KMS-11 (cell line): ENCODE data around the gene EPHX1.

Experiments
- H2AFZ ChIP-seq: fragments of 200-600 bp; sonication (generic); 2 replicates; pipeline ENCODE4 v1.6.1; 2016; ENCODE audit warnings: antibody characterized with exemption, mixed run types, low read depth
- H3K27ac ChIP-seq: fragments of 200-600 bp; sonication (generic); 2 replicates; pipeline ENCODE4 v1.6.1; 2016; ENCODE audit warnings: mild to moderate bottlenecking, mixed run types
- H3K27me3 ChIP-seq: fragments of 200-600 bp; sonication (generic); 2 replicates; pipeline ENCODE4 v1.6.1; 2017; ENCODE audit warnings: mild to moderate bottlenecking, low read depth, mixed run types, moderate library complexity; ENCODE audit not compliant: insufficient read depth
- H3K36me3 ChIP-seq: fragments of 200-600 bp; sonication (generic); 2 replicates; pipeline ENCODE4 v1.6.1; 2017; ENCODE audit warnings: mild to moderate bottlenecking, mixed run types; ENCODE audit not compliant: insufficient read depth
- H3K4me1 ChIP-seq: fragments of 200-600 bp; sonication (generic); 2 replicates; pipeline ENCODE4 v1.6.1; 2016; ENCODE audit warnings: mild to moderate bottlenecking, low read depth, mixed run types; ENCODE audit not compliant: poor library complexity, severe bottlenecking
- H3K4me2 ChIP-seq: fragments of 200-600 bp; sonication (generic); 2 replicates; pipeline ENCODE4 v1.7.0; 2016; ENCODE audit warnings: mild to moderate bottlenecking, mixed run types
- H3K4me3 ChIP-seq: fragments of 200-600 bp; sonication (generic); IDR thresholded peaks from 2 replicates; pipeline ENCODE4 v1.6.1; 2017; ENCODE audit warnings: low read depth, low read length, mixed read lengths; ENCODE audit not compliant: insufficient read depth
- H3K79me2 ChIP-seq: fragments of 200-600 bp; sonication (generic); 2 replicates; pipeline ENCODE4 v1.6.1; 2016; ENCODE audit warnings: low read depth, mixed run types; ENCODE audit not compliant: insufficient read depth
- H3K9ac ChIP-seq: fragments of 200-600 bp; sonication (generic); 2 replicates; pipeline ENCODE4 v1.6.1; 2016; ENCODE audit warnings: mild to moderate bottlenecking, mixed run types
- H4K20me1 ChIP-seq: fragments of 200-600 bp; sonication (generic); 2 replicates; pipeline ENCODE4 v1.6.1; 2016; ENCODE audit warnings: mild to moderate bottlenecking, mixed run types; ENCODE audit not compliant: insufficient read depth
- TF ChIP-seq, protein P1 (sequence below): fragments of 200-600 bp; sonication (generic); conservative IDR thresholded peaks from 2 replicates; pipeline ENCODE4 v1.6.1; 2017; ENCODE audit warnings: low read depth, mild to moderate bottlenecking, antibody characterized with exemption, low read length, moderate library complexity, mixed read lengths

The EPHX1 gene

DNA sequence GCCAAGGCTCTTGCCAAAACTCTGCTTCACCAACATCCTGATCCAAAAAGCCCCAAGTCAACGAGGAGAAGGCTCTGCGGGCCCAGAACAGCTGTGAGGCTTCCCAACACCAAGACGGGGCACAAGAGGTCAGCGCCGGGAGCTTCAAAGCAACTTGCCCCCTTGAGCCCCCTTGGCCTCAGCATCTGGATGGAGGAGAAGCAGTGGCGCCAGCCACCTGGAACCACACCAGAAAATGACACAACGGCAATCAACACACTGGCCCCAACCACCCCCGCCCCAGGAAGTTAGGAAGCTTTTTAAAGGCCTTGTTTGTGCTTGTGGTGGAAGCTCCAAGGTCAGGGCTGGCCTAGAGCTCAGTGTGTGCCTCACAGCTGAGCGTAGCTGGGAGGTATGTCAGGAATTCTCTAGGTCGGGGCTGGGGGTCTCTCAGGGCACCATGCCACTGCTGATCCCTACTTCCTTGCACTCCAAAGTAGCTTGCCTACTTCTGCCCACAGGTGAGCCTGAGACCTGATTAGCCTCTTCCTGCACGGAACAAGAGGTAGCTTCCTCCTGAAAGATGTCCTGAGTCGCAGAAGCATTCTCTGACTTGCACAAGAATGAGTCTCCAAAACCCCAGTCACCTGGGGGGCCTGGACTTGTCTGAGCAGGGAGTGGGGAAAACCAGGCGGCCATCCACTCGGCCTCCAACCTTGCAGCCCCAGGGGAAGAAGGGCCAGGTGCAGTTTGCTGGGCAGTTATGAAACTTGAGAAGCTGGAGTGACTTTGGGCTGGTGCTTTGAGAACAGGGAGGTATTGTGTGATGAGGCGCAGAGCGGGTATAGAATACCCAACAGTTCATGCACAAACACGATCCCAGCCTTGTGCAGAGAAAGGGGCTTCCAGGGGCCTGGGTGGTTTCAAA, 42.0 kb upstream of the EPHX1 start:
- TF ChIP-seq, protein P1, sequence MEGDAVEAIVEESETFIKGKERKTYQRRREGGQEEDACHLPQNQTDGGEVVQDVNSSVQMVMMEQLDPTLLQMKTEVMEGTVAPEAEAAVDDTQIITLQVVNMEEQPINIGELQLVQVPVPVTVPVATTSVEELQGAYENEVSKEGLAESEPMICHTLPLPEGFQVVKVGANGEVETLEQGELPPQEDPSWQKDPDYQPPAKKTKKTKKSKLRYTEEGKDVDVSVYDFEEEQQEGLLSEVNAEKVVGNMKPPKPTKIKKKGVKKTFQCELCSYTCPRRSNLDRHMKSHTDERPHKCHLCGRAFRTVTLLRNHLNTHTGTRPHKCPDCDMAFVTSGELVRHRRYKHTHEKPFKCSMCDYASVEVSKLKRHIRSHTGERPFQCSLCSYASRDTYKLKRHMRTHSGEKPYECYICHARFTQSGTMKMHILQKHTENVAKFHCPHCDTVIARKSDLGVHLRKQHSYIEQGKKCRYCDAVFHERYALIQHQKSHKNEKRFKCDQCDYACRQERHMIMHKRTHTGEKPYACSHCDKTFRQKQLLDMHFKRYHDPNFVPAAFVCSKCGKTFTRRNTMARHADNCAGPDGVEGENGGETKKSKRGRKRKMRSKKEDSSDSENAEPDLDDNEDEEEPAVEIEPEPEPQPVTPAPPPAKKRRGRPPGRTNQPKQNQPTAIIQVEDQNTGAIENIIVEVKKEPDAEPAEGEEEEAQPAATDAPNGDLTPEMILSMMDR, result no peak
- peak overlapping the region; percentile 83 for H3K27ac ChIP-seq
- no peaks in the 10 kb centered on the region for H3K27me3 ChIP-seq
- peak overlapping the region; percentile 38; the same call in 1 of the 2 replicates for H3K9ac ChIP-seq
- peak overlapping the region; percentile 64; the same call in 1 of the 2 replicates for H2AFZ ChIP-seq
- H3K4me2 ChIP-seq, result peak overlapping the region; percentile 56
- H3K79me2 ChIP-seq, result no peaks in the 10 kb centered on the region
- H3K36me3 ChIP-seq, result no peaks in the 10 kb centered on the region
- no peaks in the 10 kb centered on the region for H4K20me1 ChIP-seq
- no peak overlapping the region for H3K4me3 ChIP-seq
- H3K4me1 ChIP-seq, result peaks cover 71% of the 10 kb centered on the region

DNA sequence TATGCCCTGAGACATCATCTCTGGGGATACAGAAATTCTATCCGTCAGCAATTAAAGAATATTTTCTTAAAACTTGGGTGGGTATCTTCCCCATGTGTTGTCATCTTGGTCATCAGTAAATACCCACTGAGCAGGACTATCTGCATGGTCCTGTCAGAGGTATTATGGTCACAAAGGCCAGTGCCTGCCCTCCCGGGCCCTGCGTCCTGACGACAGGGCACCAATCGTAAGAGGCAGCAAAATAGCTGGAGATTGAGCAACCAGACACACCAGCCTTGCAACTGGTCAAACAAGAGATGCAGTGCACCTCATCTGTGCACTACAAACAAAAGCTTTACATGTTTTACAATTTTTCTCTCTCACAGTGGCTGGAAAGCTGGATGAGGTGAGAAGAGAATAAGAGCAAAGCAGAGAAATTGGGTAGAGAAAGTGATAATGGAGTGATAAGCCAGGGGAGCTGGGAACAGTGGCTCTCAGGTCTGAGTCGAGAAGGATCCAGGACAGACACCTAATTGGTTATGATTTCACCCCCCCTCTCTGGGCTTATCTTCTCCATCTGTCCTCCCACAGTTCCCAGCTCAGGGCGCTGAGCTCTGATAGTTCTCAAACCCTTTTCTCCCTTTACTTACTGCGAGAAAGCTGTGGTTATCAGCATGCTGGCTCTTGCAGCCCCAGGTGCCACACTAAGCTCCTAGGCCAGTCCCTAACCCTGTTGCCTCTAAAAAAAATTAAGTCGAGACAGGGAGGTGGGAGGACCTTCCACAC, 41.1 kb upstream of the EPHX1 start:
- peak overlapping the region; percentile 19; the same call in 1 of the 2 replicates for H3K9ac ChIP-seq
- no peaks in the 10 kb centered on the region for H3K79me2 ChIP-seq
- no peaks in the 10 kb centered on the region for H4K20me1 ChIP-seq
- H3K4me1 ChIP-seq, result peaks cover 71% of the 10 kb centered on the region
- H2AFZ ChIP-seq, result peak overlapping the region; percentile 64; the same call in 1 of the 2 replicates
- H3K36me3 ChIP-seq, result no peaks in the 10 kb centered on the region
- no peak overlapping the region for H3K4me3 ChIP-seq
- no peaks in the 10 kb centered on the region for H3K27me3 ChIP-seq
- peak overlapping the region; percentile 83 for H3K27ac ChIP-seq
- peak overlapping the region; percentile 56 for H3K4me2 ChIP-seq
- TF ChIP-seq, protein P1, result no peak

DNA sequence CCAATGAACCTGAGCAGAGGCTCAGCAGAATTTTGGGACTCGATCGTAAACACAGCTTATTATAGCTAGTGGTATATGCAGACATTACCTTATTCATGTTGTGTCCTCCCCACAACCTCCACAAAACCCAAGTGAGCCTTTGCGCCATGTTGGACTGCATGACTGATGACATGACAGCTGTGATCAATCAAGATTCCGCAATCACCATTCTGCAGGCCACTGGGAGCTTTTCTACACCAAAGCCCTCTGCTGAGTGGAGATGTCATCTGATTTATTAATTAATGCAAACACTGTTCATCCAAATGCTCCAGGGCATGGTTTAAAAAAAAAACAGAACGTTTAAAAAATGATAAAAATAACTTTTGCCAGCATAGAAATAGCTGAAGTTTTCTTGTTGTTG, 40.2 kb upstream of the EPHX1 start:
- no peaks in the 10 kb centered on the region for H3K27me3 ChIP-seq
- no peaks in the 10 kb centered on the region for H3K36me3 ChIP-seq
- peak overlapping the region; percentile 56 for H3K4me2 ChIP-seq
- no peaks in the 10 kb centered on the region for H3K79me2 ChIP-seq
- peak overlapping the region; percentile 83 for H3K27ac ChIP-seq
- peak overlapping the region; percentile 41; the same call in 1 of the 2 replicates for H2AFZ ChIP-seq
- H4K20me1 ChIP-seq, result no peaks in the 10 kb centered on the region
- peaks cover 65% of the 10 kb centered on the region for H3K4me1 ChIP-seq
- TF ChIP-seq, protein P1, result no peak
- H3K4me3 ChIP-seq, result no peak overlapping the region
- no peak overlapping the region for H3K9ac ChIP-seq

DNA sequence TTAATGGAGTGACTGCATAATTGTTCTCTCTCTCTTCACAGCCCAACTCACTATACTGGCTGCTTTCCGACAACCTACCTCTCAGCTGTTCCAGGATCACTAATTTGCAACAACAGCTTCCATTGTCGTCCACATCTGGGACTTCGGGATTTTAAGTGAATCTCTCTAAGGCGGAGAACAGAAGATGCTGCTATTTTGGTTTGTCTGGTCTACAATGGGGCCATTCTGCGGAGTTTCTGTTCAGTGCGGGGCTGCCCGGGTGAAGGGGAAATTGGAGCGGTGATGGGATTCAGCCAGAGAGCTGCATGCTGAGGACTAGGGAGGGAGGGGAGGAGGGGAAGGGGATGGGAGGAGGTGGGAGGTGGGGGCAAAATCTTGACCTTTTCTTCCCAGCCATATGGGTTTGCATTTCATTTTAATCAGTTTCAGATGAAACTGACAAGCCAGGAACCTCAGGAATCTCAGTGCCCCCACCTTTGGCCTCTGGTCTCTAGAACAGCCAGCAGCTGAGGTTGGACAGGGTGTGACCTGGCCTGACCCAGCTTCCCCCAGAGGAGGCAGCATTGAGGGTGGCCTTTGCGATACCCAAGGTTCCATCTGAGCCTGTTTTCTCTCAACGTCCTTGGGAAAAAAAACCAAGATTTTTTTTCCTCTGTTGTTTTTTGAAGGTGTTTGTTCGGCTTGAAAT, 39.2 kb upstream of the EPHX1 start:
- no peak overlapping the region for H3K4me2 ChIP-seq
- H3K9ac ChIP-seq, result no peak overlapping the region
- no peak overlapping the region for H3K4me3 ChIP-seq
- no peaks in the 10 kb centered on the region for H4K20me1 ChIP-seq
- peaks cover 65% of the 10 kb centered on the region for H3K4me1 ChIP-seq
- H3K27me3 ChIP-seq, result no peaks in the 10 kb centered on the region
- no peaks in the 10 kb centered on the region for H3K36me3 ChIP-seq
- H3K27ac ChIP-seq, result no peak overlapping the region
- H2AFZ ChIP-seq, result no peak overlapping the region
- no peaks in the 10 kb centered on the region for H3K79me2 ChIP-seq
- TF ChIP-seq, protein P1, result no peak
